ENCODE data around the gene UBE2L3. TPM values are rescaled to one million over a fixed set of nuclear protein-coding genes. Genes with fewer than 3 reads are reported as not detected.

The UBE2L3 gene
- total RNA-seq, 1 experiment from 2014 or later, result 66.6 TPM

DNA sequence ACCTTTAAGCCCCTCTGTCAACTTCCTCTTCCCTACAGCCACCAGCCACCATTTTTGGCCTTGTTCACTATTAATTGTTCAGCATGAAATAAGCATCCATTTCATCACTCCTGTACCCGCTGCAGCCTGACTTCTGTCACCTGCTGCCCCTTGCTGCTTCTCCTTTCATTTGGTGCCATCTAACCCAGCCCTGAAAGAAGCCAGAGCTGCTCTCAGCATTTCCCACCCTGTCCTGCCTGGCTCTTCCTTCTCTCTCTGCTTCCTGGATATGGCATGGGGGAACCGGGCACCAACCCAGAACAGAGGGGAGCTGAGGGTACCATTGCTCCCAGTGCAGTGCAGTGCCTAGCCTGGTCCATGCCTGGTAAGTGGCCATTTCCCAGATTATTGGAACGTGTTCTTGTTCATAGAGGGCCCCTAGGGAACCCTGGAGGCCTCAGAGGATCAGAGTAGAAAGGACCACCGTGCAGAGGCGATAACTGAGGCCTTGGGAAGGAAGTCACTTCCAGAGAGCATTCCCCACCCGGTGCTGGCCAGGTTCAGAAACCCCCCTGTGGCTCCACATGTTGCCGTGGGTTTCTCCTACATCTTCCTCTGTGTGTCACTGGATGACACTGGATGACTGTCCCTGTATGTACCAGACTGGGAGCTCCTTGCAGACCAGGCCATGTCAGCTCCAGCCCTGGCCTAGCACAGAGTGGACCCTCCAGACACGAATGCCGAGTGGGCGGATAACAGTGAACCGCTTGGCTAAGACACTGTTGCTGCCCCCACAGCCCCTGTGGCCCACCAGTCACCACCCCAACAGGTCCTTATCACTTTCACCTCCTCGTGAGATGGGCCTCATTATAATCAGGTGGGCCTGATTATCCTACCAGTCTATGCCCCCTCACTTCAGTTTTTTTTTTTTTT is 57.6 kb downstream of the UBE2L3 start:
- Mint-ChIP-seq H3K36me3 (ENCODE audit: insufficient read depth, unreplicated experiment) (peaks cover 91% of the 10 kb centered on the region), H3K9me3 (ENCODE audit: low read depth, unreplicated experiment) (no peaks in the 10 kb centered on the region), H3K27me3 (ENCODE audit: unreplicated experiment) (no peaks in the 10 kb centered on the region), H3K4me1 (ENCODE audit: low read depth, unreplicated experiment) (peaks cover 24% of the 10 kb centered on the region), H3K27ac (ENCODE audit: unreplicated experiment) (peak overlapping the region; percentile 30), H3K4me3 (ENCODE audit: low read depth, unreplicated experiment) (no peak overlapping the region)
- no TSS peak for BruUV-seq (replicated peaks)
- DNase-seq, result no peak
- CTCF ChIA-PET, result interaction anchor here (0.8 to 1.6 kb wide), 2 partner anchors 16 to 18 kb away, joined by 3 read pairs; partner anchors contain the start of gene SDF2L1
- TF ChIP-seq, protein P1, sequence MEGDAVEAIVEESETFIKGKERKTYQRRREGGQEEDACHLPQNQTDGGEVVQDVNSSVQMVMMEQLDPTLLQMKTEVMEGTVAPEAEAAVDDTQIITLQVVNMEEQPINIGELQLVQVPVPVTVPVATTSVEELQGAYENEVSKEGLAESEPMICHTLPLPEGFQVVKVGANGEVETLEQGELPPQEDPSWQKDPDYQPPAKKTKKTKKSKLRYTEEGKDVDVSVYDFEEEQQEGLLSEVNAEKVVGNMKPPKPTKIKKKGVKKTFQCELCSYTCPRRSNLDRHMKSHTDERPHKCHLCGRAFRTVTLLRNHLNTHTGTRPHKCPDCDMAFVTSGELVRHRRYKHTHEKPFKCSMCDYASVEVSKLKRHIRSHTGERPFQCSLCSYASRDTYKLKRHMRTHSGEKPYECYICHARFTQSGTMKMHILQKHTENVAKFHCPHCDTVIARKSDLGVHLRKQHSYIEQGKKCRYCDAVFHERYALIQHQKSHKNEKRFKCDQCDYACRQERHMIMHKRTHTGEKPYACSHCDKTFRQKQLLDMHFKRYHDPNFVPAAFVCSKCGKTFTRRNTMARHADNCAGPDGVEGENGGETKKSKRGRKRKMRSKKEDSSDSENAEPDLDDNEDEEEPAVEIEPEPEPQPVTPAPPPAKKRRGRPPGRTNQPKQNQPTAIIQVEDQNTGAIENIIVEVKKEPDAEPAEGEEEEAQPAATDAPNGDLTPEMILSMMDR (IDR thresholded peaks at IDR 0.05; ENCODE audit: unreplicated experiment), result no peak
- intact Hi-C loops (cut with micrococcal nuclease; ENCODE audit: unreplicated experiment), result no loop called here

DNA sequence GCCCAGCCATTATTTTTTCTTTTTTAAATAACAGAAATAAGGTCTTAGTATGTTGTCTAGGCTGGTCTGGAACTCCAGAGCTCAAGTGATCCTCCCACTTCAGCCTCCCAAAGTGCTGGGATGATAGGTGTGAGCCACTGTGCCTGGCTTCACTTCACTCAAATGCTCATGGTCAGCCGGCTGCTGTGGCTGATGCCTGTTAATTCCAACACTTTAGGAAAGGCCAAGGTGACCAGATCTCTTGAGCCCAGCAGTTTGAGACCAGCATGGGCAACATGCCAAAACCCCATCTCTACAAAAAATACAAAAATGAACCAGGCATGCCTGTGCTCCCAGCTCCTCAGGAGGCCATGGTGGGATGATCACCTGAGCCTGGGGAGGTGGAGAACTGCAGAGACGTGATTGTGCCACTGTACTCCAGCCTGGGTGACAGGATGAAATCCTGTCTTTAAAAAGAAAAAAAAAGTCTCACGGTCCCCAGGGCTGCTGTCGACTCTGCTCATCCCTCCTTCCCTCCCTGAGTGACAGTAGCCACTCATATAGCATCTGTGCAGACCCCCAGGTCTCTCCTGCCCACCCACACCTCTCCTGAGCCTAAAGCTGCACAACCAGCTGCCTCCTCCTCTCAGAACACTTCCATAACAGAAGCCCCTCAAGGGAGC is 58.7 kb downstream of the UBE2L3 start:
- CTCF ChIA-PET, result no interaction called here
- DNase-seq, result no peak
- TF ChIP-seq, protein P1 (IDR thresholded peaks at IDR 0.05; ENCODE audit: unreplicated experiment), result no peak
- no peaks in the 10 kb centered on the region for H3K9me3 Mint-ChIP-seq (ENCODE audit: low read depth, unreplicated experiment)
- H3K4me3 Mint-ChIP-seq (ENCODE audit: low read depth, unreplicated experiment), result no peak overlapping the region
- no peaks in the 10 kb centered on the region for H3K27me3 Mint-ChIP-seq (ENCODE audit: unreplicated experiment)
- intact Hi-C loops (cut with micrococcal nuclease; ENCODE audit: unreplicated experiment), result no loop called here
- peaks cover 87% of the 10 kb centered on the region for H3K36me3 Mint-ChIP-seq (ENCODE audit: insufficient read depth, unreplicated experiment)
- BruUV-seq (replicated peaks), result no TSS peak
- H3K4me1 Mint-ChIP-seq (ENCODE audit: low read depth, unreplicated experiment), result peaks cover 24% of the 10 kb centered on the region
- no peak overlapping the region for H3K27ac Mint-ChIP-seq (ENCODE audit: unreplicated experiment)

DNA sequence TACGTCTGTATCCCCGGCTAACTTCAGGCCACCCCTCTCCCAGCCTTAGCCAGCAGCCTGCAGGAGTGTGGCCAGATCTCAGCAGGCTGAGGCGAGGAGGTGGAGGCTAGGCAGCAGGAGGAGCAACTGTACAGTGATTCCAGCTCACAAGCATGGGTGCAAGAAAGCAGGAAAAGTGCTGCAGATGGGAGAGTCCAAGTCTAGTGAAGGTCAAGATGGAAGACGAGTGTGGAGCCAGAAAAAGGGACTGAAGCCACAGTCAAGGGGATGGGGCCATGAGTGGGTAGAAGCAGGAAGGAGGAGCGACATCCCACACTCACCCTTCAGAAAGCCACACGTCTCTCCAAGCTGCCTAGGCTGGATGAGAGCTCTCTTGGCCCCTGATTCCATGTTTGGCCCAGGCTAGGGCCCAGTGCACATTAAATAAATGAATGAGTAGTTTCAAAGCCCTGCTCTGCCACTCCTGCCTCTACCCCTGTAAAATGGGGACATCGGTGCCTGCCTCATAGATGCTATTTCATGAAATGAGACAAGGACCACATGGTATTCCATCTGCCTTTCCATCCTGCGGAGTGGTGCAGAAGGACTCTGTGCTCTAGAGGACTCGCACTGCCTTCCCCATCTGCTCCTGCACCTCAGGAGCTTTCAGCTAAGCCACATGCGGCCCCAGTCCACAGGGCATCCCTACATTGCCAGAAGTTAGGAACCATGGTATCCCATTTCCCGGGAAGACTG is 59.4 kb downstream of the UBE2L3 start:
- H3K27ac Mint-ChIP-seq (ENCODE audit: unreplicated experiment), result no peak overlapping the region
- peaks cover 81% of the 10 kb centered on the region for H3K36me3 Mint-ChIP-seq (ENCODE audit: insufficient read depth, unreplicated experiment)
- TF ChIP-seq, protein P1 (IDR thresholded peaks at IDR 0.05; ENCODE audit: unreplicated experiment), result no peak

More for the DNA sequence above, 59.4 kb downstream of the UBE2L3 start:
- no TSS peak for BruUV-seq (replicated peaks)
- intact Hi-C loops (cut with micrococcal nuclease; ENCODE audit: unreplicated experiment), result no loop called here
- Mint-ChIP-seq H3K4me1 (ENCODE audit: low read depth, unreplicated experiment) (peaks cover 24% of the 10 kb centered on the region), H3K4me3 (ENCODE audit: low read depth, unreplicated experiment) (peak overlapping the region; percentile 84), H3K27me3 (ENCODE audit: unreplicated experiment) (no peaks in the 10 kb centered on the region), H3K9me3 (ENCODE audit: low read depth, unreplicated experiment) (no peaks in the 10 kb centered on the region)
- CTCF ChIA-PET, result no interaction called here
- no peak for DNase-seq
